Colonic mucosa (tissue), 4 donors: ENCODE measurements around the gene RABGAP1L. TPM values are rescaled to one million over a fixed set of nuclear protein-coding genes. Genes with fewer than 3 reads are reported as not detected.

Source experiments
- DNase-seq: peaks from one replicate; pipeline ENCODE4 v3.0.0-alpha.2; 2020
- H3K27ac ChIP-seq: fragments of 200-600 bp; one replicate; pipeline ENCODE4 v1.8.0; 2021
- H3K27me3 ChIP-seq: fragments of 200-600 bp; one replicate; pipeline ENCODE4 v1.8.0; 2021
- H3K36me3 ChIP-seq: fragments of 200-600 bp; one replicate; pipeline ENCODE4 v1.8.0; 2021
- H3K4me1 ChIP-seq: fragments of 200-600 bp; one replicate; pipeline ENCODE4 v1.8.0; 2021; ENCODE audit warnings: mild to moderate bottlenecking
- H3K4me3 ChIP-seq: fragments of 200-600 bp; one replicate; pipeline ENCODE4 v1.8.0; 2021
- H3K9ac ChIP-seq, 2 donors: one replicate each; pipeline ENCODE4 v1.7.0; 2013; ENCODE audit warnings: control low read depth in 2 of 2, low read depth in 2 of 2, low read length in 2 of 2
- H3K9me3 ChIP-seq: fragments of 200-600 bp; one replicate; pipeline ENCODE4 v1.8.0; 2021
- intact Hi-C: fragments of 100-400 bp; cut with DNase I; formaldehyde crosslinking; loops from one replicate; pipeline ENCODE4 v1.14.1; 2022
- total RNA-seq, 2 donors: library from RNA; stranded (reverse); fragmentation: NEBNext Ultra II Directional in 1 of 2; extraction: Animal tissue kit (Norgen Biotek cat#: 25700) in 1 of 2; gene quantifications; one replicate each; pipeline ENCODE4 v1.2.1, GENCODE V29; 2021
- TF ChIP-seq, protein P1 (sequence below): fragments of 200-600 bp; IDR thresholded peaks from one replicate; pipeline ENCODE4 v1.8.0; 2022; ENCODE audit warnings: antibody characterized with exemption, mild to moderate bottlenecking
- donor health status: healthy.
- donor health status: DM: no; HTN: no; CAD: no.
- donor health status: DM: no; HTN: no; CAD: no.

Gene RABGAP1L
- total RNA-seq, 2 donors from 2014 or later, result 50.3 to 87.0 TPM

DNA sequence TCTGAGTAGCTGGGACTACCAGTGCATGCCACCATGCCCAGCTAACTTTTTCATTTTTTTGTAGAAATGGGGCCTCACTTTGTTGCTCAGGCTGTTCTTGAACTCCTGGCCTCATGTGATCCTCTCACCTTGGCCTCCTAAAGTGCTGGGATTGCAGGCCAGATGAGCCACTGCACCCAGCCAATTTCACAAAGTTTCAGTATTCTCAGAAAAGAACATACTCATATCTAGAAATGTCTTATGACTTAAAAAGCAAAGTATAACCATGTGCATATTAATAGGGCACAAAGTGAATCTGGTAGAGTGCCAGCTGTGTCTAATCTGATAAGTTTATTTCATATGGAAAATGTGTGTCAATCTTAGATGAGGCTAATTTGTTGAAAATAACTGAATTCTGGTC is 752.9 kb downstream of the RABGAP1L start:
- no peaks in the 10 kb centered on the region for H3K9me3 ChIP-seq
- H3K9ac ChIP-seq, result no peak overlapping the region
- no peak overlapping the region for H3K27ac ChIP-seq
- no peak overlapping the region for H3K4me3 ChIP-seq
- intact Hi-C loops, result no loop called here
- no peaks in the 10 kb centered on the region for H3K27me3 ChIP-seq
- DNase-seq, result no peak
- no peaks in the 10 kb centered on the region for H3K36me3 ChIP-seq
- H3K4me1 ChIP-seq, result no peaks in the 10 kb centered on the region
- TF ChIP-seq, protein P1, sequence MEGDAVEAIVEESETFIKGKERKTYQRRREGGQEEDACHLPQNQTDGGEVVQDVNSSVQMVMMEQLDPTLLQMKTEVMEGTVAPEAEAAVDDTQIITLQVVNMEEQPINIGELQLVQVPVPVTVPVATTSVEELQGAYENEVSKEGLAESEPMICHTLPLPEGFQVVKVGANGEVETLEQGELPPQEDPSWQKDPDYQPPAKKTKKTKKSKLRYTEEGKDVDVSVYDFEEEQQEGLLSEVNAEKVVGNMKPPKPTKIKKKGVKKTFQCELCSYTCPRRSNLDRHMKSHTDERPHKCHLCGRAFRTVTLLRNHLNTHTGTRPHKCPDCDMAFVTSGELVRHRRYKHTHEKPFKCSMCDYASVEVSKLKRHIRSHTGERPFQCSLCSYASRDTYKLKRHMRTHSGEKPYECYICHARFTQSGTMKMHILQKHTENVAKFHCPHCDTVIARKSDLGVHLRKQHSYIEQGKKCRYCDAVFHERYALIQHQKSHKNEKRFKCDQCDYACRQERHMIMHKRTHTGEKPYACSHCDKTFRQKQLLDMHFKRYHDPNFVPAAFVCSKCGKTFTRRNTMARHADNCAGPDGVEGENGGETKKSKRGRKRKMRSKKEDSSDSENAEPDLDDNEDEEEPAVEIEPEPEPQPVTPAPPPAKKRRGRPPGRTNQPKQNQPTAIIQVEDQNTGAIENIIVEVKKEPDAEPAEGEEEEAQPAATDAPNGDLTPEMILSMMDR, result no peak

DNA sequence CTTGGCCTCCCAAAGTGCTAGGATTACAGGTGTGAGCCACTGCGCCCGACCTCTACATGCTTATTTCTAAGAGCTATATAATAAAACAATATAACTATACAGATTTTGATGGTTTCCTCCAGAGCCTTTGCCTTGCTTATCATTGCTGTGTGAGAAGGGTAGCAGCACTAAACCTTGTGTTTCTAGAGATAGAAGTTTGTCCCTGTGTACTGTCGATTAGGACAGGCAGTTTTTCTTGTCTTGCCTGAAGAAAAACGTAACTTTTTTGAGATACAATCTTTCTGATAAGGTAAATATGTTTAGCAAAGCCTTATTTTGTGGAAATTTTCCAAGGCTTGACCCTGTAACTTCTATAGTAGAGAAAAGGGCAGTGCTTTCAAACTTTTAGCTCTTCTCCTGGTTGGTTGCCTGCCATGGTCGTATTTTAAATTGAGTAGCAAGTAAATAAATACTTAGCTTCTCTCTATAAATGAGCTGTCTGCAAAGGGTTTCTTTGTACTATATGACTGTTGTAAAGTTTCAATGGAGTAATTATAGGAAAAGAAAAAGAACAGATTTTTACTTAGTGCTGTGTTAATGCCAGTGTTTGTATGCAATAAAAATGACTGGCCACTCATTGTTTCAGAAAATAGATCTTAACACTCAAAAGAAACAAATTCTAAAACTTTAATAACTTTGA is 754.0 kb downstream of the RABGAP1L start:
- Histone ChIP-seq H3K4me3 (no peak overlapping the region), H3K4me1 (no peaks in the 10 kb centered on the region), H3K27ac (no peak overlapping the region), H3K36me3 (no peaks in the 10 kb centered on the region), H3K9ac (no peak overlapping the region), H3K27me3 (no peaks in the 10 kb centered on the region), H3K9me3 (no peaks in the 10 kb centered on the region)
- TF ChIP-seq, protein P1, result no peak
- intact Hi-C loops, result no loop called here
- DNase-seq, result no peak

DNA sequence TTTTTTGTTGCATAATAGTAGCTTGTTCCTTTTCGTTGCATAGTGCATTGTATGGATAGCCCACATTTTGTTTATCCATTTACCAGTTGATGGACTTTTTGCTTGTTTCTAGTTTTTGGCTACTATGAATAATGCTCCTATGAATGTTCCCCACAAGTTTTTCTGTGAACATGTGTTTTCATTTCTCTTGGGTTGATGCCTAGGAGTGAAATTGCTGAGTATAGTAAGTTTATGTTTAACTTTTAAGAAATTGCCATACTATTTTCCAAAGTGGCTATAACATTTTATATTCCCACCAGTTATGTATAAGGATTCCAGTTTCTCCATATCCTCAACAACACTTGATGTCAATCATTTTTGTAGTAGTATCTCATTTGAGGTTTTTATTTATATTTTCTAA is 755.7 kb downstream of the RABGAP1L start:
- DNase-seq, result no peak
- intact Hi-C loops, result no loop called here

DNA sequence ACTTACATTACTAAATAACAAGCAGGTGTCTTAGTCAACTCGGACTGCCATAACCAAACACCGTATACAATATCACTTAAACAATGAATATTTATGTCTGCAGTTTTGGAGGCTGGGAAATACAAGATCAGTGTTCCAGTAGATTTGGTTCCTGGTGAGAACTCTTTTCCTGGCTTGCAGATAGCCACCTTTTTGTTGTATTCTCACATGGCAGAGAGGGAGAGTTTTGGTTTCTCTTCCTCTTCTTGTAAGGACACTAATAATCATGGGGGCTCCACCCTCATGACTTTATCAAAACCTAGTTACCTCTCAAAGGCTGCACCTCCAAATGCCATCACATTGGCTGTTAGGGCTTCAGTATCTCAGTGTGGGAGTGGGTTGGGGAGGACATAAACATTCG is 757.5 kb downstream of the RABGAP1L start:
- H3K36me3 ChIP-seq, result no peaks in the 10 kb centered on the region
- H3K4me3 ChIP-seq, result no peak overlapping the region
- no peaks in the 10 kb centered on the region for H3K9me3 ChIP-seq
- H3K27me3 ChIP-seq, result no peaks in the 10 kb centered on the region
- no peak overlapping the region for H3K9ac ChIP-seq
- H3K27ac ChIP-seq, result no peak overlapping the region
- no peak for DNase-seq
- no peaks in the 10 kb centered on the region for H3K4me1 ChIP-seq
- TF ChIP-seq, protein P1, result no peak
- intact Hi-C loops, result no loop called here

More for the DNA sequence above, 755.7 kb downstream of the RABGAP1L start:
- Histone ChIP-seq H3K4me1 (no peaks in the 10 kb centered on the region), H3K27ac (no peak overlapping the region), H3K4me3 (no peak overlapping the region), H3K9me3 (no peaks in the 10 kb centered on the region), H3K27me3 (no peaks in the 10 kb centered on the region), H3K36me3 (no peaks in the 10 kb centered on the region), H3K9ac (no peak overlapping the region)
- TF ChIP-seq, protein P1, result no peak

DNA sequence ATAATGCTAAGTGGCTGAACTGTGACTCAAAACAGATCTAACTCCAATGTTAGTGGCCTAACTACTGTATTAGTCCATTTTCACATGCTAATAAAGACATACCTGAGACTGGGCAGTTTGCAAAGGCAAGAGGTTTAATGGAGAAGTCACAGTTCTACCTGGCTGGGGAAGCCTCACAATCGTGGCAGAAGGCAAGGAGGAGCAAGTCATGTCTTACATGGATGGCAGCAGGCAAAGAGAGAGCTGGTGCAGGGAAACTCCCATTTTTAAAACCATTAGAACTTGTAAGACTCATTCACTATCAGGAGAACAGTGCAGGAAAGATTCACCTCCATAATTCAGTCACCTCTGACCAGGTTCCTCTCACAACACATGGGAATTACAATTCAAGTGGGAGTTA is 760.8 kb downstream of the RABGAP1L start:
- Histone ChIP-seq H3K27me3 (no peaks in the 10 kb centered on the region), H3K27ac (no peak overlapping the region), H3K9me3 (no peaks in the 10 kb centered on the region), H3K4me1 (no peaks in the 10 kb centered on the region), H3K4me3 (no peak overlapping the region), H3K9ac (no peak overlapping the region), H3K36me3 (no peaks in the 10 kb centered on the region)
- intact Hi-C loops, result no loop called here
- TF ChIP-seq, protein P1, result no peak
- no peak for DNase-seq
